H9 (cell line): ENCODE measurements around the gene CISD3. TPM values are rescaled to one million over a fixed set of nuclear protein-coding genes. Genes with fewer than 3 reads are reported as not detected.

Experiments
- DNase-seq: peaks from one replicate; pipeline ENCODE4 v3.0.0-alpha.2; 2017
- H2AFZ ChIP-seq: one replicate; pipeline ENCODE4 v1.6.1; 2013; ENCODE audit warnings: mild to moderate bottlenecking, low read length, control low read depth, moderate library complexity
- H2AK5ac ChIP-seq: 2 replicates; pipeline ENCODE4 v1.6.1; 2013; ENCODE audit warnings: low read length, control low read depth, mixed read lengths; ENCODE audit not compliant: insufficient read length
- H2BK120ac ChIP-seq: one replicate; pipeline ENCODE4 v1.6.1; 2013; ENCODE audit warnings: low read depth, mild to moderate bottlenecking, low read length, control low read depth, inconsistent platforms; ENCODE audit not compliant: poor library complexity, severe bottlenecking
- H2BK12ac ChIP-seq: 2 replicates; pipeline ENCODE4 v1.6.1; 2013; ENCODE audit warnings: low read length, control low read depth, mixed read lengths, low read depth; ENCODE audit not compliant: insufficient read length
- H2BK15ac ChIP-seq: 2 replicates; pipeline ENCODE4 v1.6.1; 2013; ENCODE audit warnings: low read depth, low read length, control low read depth
- H2BK20ac ChIP-seq: one replicate; pipeline ENCODE4 v1.6.1; 2013; ENCODE audit warnings: low read depth, mild to moderate bottlenecking, low read length, control low read depth, inconsistent platforms; ENCODE audit not compliant: poor library complexity, severe bottlenecking
- H2BK5ac ChIP-seq: 2 replicates; pipeline ENCODE4 v1.6.1; 2013; ENCODE audit warnings: low read length, control low read depth, mixed read lengths; ENCODE audit not compliant: insufficient read length
- H3K14ac ChIP-seq: 2 replicates; pipeline ENCODE4 v1.6.1; 2013; ENCODE audit warnings: low read length, control low read depth; ENCODE audit not compliant: insufficient read depth
- H3K18ac ChIP-seq: 2 replicates; pipeline ENCODE4 v1.6.1; 2013; ENCODE audit warnings: low read depth, mild to moderate bottlenecking, mixed read lengths, low read length, control low read depth; ENCODE audit not compliant: insufficient read length
- H3K23ac ChIP-seq: 2 replicates; pipeline ENCODE4 v1.6.1; 2013; ENCODE audit warnings: low read length, control low read depth, mixed read lengths, low read depth; ENCODE audit not compliant: insufficient read length
- H3K23me2 ChIP-seq: 2 replicates; pipeline ENCODE4 v1.6.1; 2013; ENCODE audit warnings: low read depth, mild to moderate bottlenecking, mixed read lengths, low read length, control low read depth; ENCODE audit not compliant: insufficient read length, poor library complexity, severe bottlenecking
- H3K27ac ChIP-seq: 2 replicates; pipeline ENCODE4 v1.5.1; 2013; ENCODE audit warnings: low read length, control low read depth, mixed read lengths, low read depth; ENCODE audit not compliant: insufficient read length
- H3K27me3 ChIP-seq: 2 replicates; pipeline ENCODE4 v1.6.1; 2013; ENCODE audit warnings: low read length, control low read depth, inconsistent platforms; ENCODE audit not compliant: insufficient read depth
- H3K4ac ChIP-seq: 2 replicates; pipeline ENCODE4 v1.6.1; 2013; ENCODE audit warnings: low read depth, mild to moderate bottlenecking, control low read depth, inconsistent platforms, low read length, moderate library complexity
- H3K4me1 ChIP-seq: 2 replicates; pipeline ENCODE4 v1.6.1; 2013; ENCODE audit warnings: low read length, control low read depth, inconsistent platforms; ENCODE audit not compliant: insufficient read depth
- H3K4me2 ChIP-seq: 2 replicates; pipeline ENCODE4 v1.6.1; 2013; ENCODE audit warnings: low read length, control low read depth, mixed read lengths; ENCODE audit not compliant: insufficient read length, insufficient read depth
- H3K56ac ChIP-seq: 2 replicates; pipeline ENCODE4 v1.6.1; 2013; ENCODE audit warnings: low read depth, mild to moderate bottlenecking, mixed read lengths, low read length, control low read depth; ENCODE audit not compliant: insufficient read length
- H3K79me1 ChIP-seq: 2 replicates; pipeline ENCODE4 v1.6.1; 2013; ENCODE audit warnings: low read depth, mild to moderate bottlenecking, moderate library complexity, low read length, control low read depth, inconsistent platforms; ENCODE audit not compliant: insufficient read depth, poor library complexity, severe bottlenecking
- H3K79me2 ChIP-seq: 2 replicates; pipeline ENCODE4 v1.6.1; 2013; ENCODE audit warnings: low read length, control low read depth, inconsistent platforms; ENCODE audit not compliant: insufficient read depth
- H3K9ac ChIP-seq: 2 replicates; pipeline ENCODE4 v1.6.1; 2013; ENCODE audit warnings: low read length, control low read depth, mixed read lengths; ENCODE audit not compliant: insufficient read length; ENCODE audit errors: extremely low read depth
- H3K9me3 ChIP-seq: one replicate; pipeline ENCODE4 v1.6.1; 2013; ENCODE audit warnings: low read depth, low read length, inconsistent platforms; ENCODE audit not compliant: control insufficient read depth
- H3T11ph ChIP-seq: one replicate; pipeline ENCODE4 v1.6.1; 2013; ENCODE audit warnings: mild to moderate bottlenecking, low read length, control low read depth, inconsistent platforms
- H4K20me1 ChIP-seq: one replicate; pipeline ENCODE4 v1.6.1; 2013; ENCODE audit not compliant: control insufficient read depth, insufficient read length, insufficient read depth
- H4K5ac ChIP-seq: 2 replicates; pipeline ENCODE4 v1.6.1; 2013; ENCODE audit warnings: low read depth, mild to moderate bottlenecking, mixed read lengths, low read length, control low read depth; ENCODE audit not compliant: insufficient read length
- H4K8ac ChIP-seq: replicated peaks from 2 replicates; pipeline ENCODE4 v1.6.1; 2013; ENCODE audit warnings: low read length, control low read depth, mixed read lengths, low read depth; ENCODE audit not compliant: insufficient read length
- H4K91ac ChIP-seq: 2 replicates; pipeline ENCODE4 v1.6.1; 2013; ENCODE audit warnings: low read depth, mild to moderate bottlenecking, moderate library complexity, mixed read lengths, low read length, control low read depth; ENCODE audit not compliant: insufficient read length
- H3K27ac Mint-ChIP-seq, 3 experiments: 2 replicates in 2 of 3; 3 replicates in 1 of 3; pipeline ENCODE4 v1.8.0; 2020 to 2021; ENCODE audit warnings: mixed read lengths in 3 of 3, mild to moderate bottlenecking in 1 of 3, moderate library complexity in 1 of 3
- H3K27me3 Mint-ChIP-seq: 2 replicates; pipeline ENCODE4 v1.8.0; 2021; ENCODE audit warnings: low read depth, mild to moderate bottlenecking, moderate library complexity, mixed read lengths
- H3K36me3 Mint-ChIP-seq, 3 experiments: 2 replicates in 2 of 3; 3 replicates in 1 of 3; pipeline ENCODE4 v1.8.0; 2020 to 2021; ENCODE audit warnings: low read depth in 3 of 3, mixed read lengths in 3 of 3; ENCODE audit not compliant: insufficient read depth in 1 of 3
- H3K4me1 Mint-ChIP-seq, 2 experiments: 2 replicates each; pipeline ENCODE4 v1.8.0; 2020; ENCODE audit warnings: mixed read lengths in 2 of 2
- H3K4me3 Mint-ChIP-seq, 2 experiments: 2 replicates in 1 of 2; 3 replicates in 1 of 2; pipeline ENCODE4 v1.8.0; 2020 to 2021; ENCODE audit warnings: mild to moderate bottlenecking in 2 of 2, mixed read lengths in 2 of 2, moderate library complexity in 1 of 2
- H3K9me3 Mint-ChIP-seq, 2 experiments: 2 replicates in 1 of 2; 3 replicates in 1 of 2; pipeline ENCODE4 v1.8.0; 2020; ENCODE audit warnings: mild to moderate bottlenecking in 2 of 2, mixed read lengths in 2 of 2, moderate library complexity in 1 of 2
- WGBS: extraction: QIAGEN DNeasy Blood & Tissue Kit; methylation state at CpG from one replicate; pipeline ENCODE4 v1.1.7; 2013; ENCODE audit warnings: missing lambda C conversion rate, low lambda C conversion rate, mixed read lengths; ENCODE audit not compliant: insufficient read length; ENCODE audit errors: extremely low coverage; 5-methylcytosine and 5-hydroxymethylcytosine counted together
- total RNA-seq: library from RNA; stranded (reverse); gene quantifications from 2 replicates; pipeline ENCODE4 v1.2.1, GENCODE V29; 2021
- TF ChIP-seq, protein P1 (sequence below): fragments of 200-600 bp; sonication (generic); conservative IDR thresholded peaks from 3 replicates; pipeline ENCODE4 v1.8.0; 2021; ENCODE audit warnings: antibody characterized with exemption, mild to moderate bottlenecking

CISD3 gene
- total RNA-seq, 1 experiment from 2014 or later, result 10.7 TPM

DNA sequence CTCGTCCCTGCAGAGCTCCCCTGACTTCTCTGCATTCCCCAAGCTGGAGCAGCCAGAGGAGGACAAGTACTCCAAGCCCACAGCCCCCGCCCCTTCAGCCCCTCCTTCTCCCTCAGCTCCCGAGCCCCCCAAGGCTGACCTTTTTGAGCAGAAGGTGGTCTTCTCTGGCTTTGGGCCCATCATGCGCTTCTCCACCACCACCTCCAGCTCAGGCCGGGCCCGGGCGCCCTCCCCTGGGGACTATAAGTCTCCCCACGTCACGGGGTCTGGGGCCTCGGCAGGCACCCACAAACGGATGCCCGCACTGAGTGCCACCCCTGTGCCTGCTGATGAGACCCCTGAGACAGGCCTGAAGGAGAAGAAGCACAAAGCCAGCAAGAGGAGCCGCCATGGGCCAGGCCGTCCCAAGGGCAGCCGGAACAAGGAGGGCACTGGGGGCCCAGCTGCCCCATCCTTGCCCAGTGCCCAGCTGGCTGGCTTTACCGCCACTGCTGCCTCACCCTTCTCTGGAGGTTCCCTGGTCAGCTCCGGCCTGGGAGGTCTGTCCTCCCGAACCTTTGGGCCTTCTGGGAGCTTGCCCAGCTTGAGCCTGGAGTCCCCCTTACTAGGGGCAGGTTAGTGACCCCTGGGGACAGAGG is 13.7 kb upstream of the CISD3 start:
- Mint-ChIP-seq H3K27me3 (peaks cover 42% of the 10 kb centered on the region), H3K9me3 (no peaks in the 10 kb centered on the region), H3K36me3 (peaks cover 8 to 17% (median 14%) of the 10 kb centered on the region in 3 experiments; a peak in 6 of 7 replicates), H3K27ac (no peak overlapping the region), H3K4me1 (peaks cover 34 to 65% of the 10 kb centered on the region in 2 experiments), H3K4me3 (no peak overlapping the region)
- H3K27me3 ChIP-seq, result peaks cover 5% of the 10 kb centered on the region; the same call in 1 of the 2 replicates
- TF ChIP-seq, protein P1, sequence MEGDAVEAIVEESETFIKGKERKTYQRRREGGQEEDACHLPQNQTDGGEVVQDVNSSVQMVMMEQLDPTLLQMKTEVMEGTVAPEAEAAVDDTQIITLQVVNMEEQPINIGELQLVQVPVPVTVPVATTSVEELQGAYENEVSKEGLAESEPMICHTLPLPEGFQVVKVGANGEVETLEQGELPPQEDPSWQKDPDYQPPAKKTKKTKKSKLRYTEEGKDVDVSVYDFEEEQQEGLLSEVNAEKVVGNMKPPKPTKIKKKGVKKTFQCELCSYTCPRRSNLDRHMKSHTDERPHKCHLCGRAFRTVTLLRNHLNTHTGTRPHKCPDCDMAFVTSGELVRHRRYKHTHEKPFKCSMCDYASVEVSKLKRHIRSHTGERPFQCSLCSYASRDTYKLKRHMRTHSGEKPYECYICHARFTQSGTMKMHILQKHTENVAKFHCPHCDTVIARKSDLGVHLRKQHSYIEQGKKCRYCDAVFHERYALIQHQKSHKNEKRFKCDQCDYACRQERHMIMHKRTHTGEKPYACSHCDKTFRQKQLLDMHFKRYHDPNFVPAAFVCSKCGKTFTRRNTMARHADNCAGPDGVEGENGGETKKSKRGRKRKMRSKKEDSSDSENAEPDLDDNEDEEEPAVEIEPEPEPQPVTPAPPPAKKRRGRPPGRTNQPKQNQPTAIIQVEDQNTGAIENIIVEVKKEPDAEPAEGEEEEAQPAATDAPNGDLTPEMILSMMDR, result no peak
- H4K8ac ChIP-seq, result no peak overlapping the region
- H2BK15ac ChIP-seq, result no peak overlapping the region
- H3K4me1 ChIP-seq, result peaks cover 3% of the 10 kb centered on the region; the same call in 1 of the 2 replicates
- no peak overlapping the region for H3K18ac ChIP-seq
- H3K9me3 ChIP-seq, result no peaks in the 10 kb centered on the region
- no peak overlapping the region for H3K56ac ChIP-seq
- no peak for DNase-seq
- no peak overlapping the region for H3K9ac ChIP-seq
- no peak overlapping the region for H2AFZ ChIP-seq
- H3K79me2 ChIP-seq, result no peaks in the 10 kb centered on the region
- H3K14ac ChIP-seq, result no peak overlapping the region
- no peak overlapping the region for H3K27ac ChIP-seq
- no peak overlapping the region for H3K4ac ChIP-seq
- no peak overlapping the region for H2BK12ac ChIP-seq
- no peak overlapping the region for H2AK5ac ChIP-seq
- no peak overlapping the region for H2BK5ac ChIP-seq
- H3T11ph ChIP-seq, result no peak overlapping the region
- H3K79me1 ChIP-seq, result no peaks in the 10 kb centered on the region
- no peak overlapping the region for H4K91ac ChIP-seq
- H3K23me2 ChIP-seq, result peaks cover 3% of the 10 kb centered on the region
- peaks cover 2% of the 10 kb centered on the region for H4K20me1 ChIP-seq
- WGBS, result no CpG with 5 or more reads among the region's 18 CpGs
- no peak overlapping the region for H2BK120ac ChIP-seq
- no peak overlapping the region for H3K23ac ChIP-seq
- no peak overlapping the region for H4K5ac ChIP-seq
- H3K4me2 ChIP-seq, result no peak overlapping the region
- no peak overlapping the region for H2BK20ac ChIP-seq
